ENCODE measurements around the gene PACSIN1. TPM values are rescaled to one million over a fixed set of nuclear protein-coding genes. Genes with fewer than 3 reads are reported as not detected.

Gene PACSIN1
- total RNA-seq, 2 donors from 2014 or later = 0.09 TPM; not detected in 1

DNA sequence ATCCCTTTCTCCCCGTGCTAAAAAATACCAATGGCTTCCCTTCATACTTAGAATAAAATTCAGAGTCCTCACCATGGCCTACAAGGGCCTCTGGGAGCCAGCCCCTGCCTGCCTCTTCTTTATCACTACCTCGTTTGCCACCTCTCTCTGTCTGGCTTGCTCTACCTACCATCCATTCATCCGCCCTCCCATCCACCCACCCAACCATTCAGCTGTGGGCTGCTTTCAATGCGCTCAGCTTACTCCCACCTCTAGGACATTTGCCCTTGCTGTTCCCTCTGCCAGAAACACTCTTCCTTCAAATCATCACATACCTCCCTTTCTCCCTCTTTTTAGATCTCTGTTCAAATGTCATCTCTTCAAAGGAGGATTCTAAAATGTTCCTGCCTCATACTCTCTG is 44.4 kb downstream of the PACSIN1 start:
- peaks cover 19% of the 10 kb centered on the region for H3K27me3 Mint-ChIP-seq
- H3K4me1 Mint-ChIP-seq = no peaks in the 10 kb centered on the region
- H3K4me3 Mint-ChIP-seq = no peak overlapping the region
- H3K9me3 Mint-ChIP-seq = peaks cover 6% of the 10 kb centered on the region
- no peak overlapping the region for H3K27ac Mint-ChIP-seq
- no peaks in the 10 kb centered on the region for H3K36me3 Mint-ChIP-seq (ENCODE audit: low read depth)
- ATAC-seq (replicated peaks) = no peak

DNA sequence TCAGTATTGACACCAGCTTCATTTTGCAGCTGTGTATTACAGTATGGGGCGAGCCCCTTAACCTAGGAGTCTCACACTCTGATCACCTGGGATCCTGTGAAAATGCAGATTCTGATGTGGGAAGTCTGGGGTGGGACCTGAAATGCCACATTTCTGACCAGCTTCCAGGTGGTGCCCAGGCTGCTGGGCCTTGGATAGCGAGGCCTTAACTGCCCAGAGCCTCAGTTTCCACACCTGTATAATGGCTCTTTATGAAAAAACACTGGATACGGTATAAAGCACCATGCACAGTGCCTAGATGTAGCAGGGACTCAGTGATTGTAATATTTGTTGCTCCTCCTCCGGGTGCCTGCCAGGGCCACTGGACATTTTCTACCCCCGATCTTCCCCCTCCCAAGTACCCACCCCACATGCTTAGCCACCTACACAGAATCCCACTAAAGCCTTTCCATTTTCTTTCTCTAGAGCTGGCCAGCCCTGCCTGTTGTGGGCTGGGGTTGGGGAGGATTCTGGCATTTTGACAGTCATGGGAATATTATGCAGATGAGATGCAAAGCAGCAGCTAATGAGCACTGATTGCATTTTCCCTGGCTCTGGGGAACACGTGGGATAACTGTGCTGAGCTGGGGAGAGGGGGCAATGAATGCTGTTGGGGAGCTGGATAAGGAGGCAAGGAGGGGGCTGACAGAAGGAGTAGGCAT is 45.5 kb downstream of the PACSIN1 start:
- no peak for ATAC-seq (replicated peaks)
- H3K9me3 Mint-ChIP-seq = peaks cover 6% of the 10 kb centered on the region
- H3K4me3 Mint-ChIP-seq = no peak overlapping the region
- H3K27ac Mint-ChIP-seq = no peak overlapping the region
- H3K4me1 Mint-ChIP-seq = no peaks in the 10 kb centered on the region
- H3K36me3 Mint-ChIP-seq (ENCODE audit: low read depth) = no peaks in the 10 kb centered on the region
- H3K27me3 Mint-ChIP-seq = peaks cover 19% of the 10 kb centered on the region

DNA sequence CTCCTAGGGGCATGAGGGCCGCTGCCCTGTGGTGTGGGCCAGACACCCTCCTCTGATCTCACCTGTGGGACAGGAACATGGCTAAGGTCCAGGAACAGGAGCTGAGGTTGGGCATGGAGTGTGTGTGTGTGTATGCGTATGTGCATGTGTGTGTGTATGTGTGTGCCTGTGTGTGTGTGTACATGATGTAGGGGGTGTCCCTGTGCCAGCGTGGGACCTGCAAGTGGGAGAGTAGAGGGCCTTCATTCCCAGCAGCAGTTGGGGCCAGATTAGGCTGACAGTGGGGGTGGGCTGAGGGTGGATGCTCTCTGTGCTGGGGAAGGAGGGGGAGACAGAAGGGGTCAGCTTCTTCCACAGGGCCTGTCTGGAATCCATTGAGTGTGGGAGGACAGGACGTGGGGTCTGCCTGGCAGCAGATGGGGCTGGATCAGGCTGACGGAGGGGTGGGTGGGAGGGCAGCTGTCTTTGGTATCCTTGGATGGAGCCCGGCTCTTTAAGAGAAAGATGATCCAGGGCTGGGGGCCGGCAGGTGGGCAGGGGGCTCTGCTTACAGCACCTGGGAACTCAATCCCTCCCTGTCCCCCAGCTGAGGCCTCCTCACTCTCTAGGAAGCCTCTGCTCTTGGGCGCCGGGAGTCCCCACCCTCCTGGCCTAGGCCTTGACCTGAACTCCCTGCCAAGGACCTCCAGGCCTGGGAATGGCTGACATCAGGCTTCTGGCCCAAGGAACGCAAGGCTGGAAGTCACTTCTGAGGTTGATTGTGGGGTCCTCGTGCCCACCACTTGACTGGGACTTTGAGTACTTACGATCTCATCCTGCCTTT is 46.2 kb downstream of the PACSIN1 start:
- Mint-ChIP-seq H3K4me3 (no peak overlapping the region), H3K4me1 (no peaks in the 10 kb centered on the region), H3K9me3 (peaks cover 6% of the 10 kb centered on the region), H3K27ac (no peak overlapping the region), H3K36me3 (ENCODE audit: low read depth) (no peaks in the 10 kb centered on the region), H3K27me3 (peaks cover 19% of the 10 kb centered on the region)
- ATAC-seq (replicated peaks) = no peak

DNA sequence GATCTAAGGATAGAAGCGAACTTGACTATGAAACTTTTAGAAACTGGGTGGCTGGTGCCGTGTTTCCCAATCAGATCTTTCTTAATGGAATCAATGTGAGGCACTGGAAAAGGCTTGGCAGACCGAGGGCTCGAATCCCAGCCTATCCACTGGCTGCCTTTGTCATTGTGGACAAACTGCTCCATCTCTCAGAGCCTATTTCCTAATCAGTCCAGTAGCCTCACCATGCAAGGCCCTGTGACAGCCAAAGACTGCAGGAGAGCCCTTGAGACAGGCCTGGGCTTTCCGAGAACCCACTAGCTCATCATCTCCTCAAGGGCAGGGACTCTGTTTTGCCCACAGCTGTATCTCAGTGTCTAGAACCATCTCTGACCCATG is 46.9 kb downstream of the PACSIN1 start:
- Mint-ChIP-seq H3K36me3 (ENCODE audit: low read depth) (no peaks in the 10 kb centered on the region), H3K27me3 (peaks cover 19% of the 10 kb centered on the region), H3K4me3 (no peak overlapping the region), H3K27ac (no peak overlapping the region), H3K4me1 (no peaks in the 10 kb centered on the region), H3K9me3 (peaks cover 6% of the 10 kb centered on the region)
- no peak for ATAC-seq (replicated peaks)

DNA sequence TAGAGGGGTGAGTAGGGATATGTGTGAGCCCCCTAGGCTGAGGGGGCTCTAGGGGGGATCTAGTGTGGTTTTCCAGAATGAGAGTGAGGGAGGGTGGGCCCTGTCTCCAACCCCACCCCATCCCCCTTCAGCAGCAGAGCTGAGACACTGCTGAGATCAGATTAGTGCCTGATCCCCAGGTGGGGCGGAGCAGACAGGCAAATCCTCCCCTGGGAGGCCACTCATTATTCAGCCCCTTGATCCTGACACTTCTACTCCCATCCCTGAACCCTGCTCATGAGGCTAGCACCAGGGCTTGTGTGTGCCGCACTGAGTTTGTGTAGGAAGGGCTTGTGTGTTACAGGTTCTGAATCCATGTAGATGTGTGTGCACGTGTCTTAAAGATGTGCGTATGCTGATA is 47.8 kb downstream of the PACSIN1 start:
- Mint-ChIP-seq H3K27me3 (peaks cover 19% of the 10 kb centered on the region), H3K9me3 (peaks cover 6% of the 10 kb centered on the region), H3K4me1 (no peaks in the 10 kb centered on the region), H3K36me3 (ENCODE audit: low read depth) (no peaks in the 10 kb centered on the region), H3K4me3 (no peak overlapping the region), H3K27ac (no peak overlapping the region)
- no peak for ATAC-seq (replicated peaks)

DNA sequence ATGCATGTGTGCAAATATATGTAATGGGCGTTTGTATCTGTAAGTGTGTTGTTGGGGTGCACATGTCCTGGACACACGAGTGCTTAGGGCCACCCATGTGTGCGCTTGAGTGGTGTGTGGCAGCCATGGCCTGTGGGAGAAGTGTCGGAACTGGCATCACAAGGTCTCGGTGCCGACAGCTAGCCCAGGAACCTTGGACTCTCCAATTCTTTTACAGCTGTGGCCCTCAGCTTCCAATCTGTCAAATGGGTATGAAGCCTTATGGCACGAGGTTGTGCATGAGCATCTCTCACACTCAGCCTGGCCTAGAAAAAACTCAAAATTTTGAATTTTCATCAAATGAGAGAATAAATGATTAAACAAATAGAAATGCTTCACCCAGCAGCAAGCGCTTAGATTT is 48.2 kb downstream of the PACSIN1 start:
- Mint-ChIP-seq H3K27me3 (peaks cover 19% of the 10 kb centered on the region), H3K36me3 (ENCODE audit: low read depth) (no peaks in the 10 kb centered on the region), H3K9me3 (peaks cover 6% of the 10 kb centered on the region)

DNA sequence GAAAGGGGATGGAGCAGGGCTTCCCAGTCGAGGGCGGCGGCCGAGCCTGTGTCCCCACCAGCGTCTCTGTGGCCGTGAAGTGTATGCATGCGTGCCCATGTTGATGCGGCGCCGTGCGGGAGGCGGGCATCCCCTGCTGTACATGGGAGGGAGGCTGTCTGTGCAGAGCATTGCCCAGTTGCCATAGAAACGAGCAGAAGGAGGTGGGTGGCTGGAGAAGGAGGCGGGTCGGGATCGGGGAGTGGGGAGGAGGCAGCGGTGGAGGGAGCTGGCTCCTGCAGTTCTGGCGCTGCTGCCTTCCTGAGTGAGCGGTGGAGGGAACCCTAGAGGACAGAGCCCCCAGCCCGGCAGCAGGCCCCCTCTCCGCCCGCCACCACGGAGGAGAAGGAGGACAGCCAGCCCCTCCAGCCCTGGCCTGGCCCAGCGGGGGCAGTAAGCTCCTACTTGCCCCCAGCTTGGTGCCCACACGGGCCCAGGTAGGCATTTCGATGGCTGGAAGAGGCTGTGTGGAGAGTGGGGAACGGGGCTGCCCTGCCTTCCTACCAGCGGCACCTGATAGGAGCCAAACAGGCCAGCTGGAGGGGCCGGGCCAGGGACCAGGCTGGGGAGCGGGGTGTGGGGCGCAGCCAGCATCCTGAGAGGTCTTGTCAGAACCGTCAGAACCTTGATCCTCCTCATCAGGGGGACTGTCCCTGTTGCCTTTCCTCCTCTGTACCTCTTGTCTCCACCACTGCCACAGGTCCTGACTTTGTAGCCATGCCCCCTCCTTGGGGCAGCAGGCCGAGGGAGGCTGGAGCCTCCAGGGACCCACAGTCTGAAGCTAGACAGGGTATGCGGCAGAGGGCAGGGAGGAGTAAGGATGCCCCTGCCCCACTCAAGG is 49.0 kb downstream of the PACSIN1 start:
- H3K27me3 Mint-ChIP-seq = peaks cover 19% of the 10 kb centered on the region
- peaks cover 6% of the 10 kb centered on the region for H3K9me3 Mint-ChIP-seq
- no peaks in the 10 kb centered on the region for H3K36me3 Mint-ChIP-seq (ENCODE audit: low read depth)
- H3K4me3 Mint-ChIP-seq = no peak overlapping the region
- H3K27ac Mint-ChIP-seq = no peak overlapping the region
- H3K4me1 Mint-ChIP-seq = no peaks in the 10 kb centered on the region
- ATAC-seq (replicated peaks) = no peak

More for the DNA sequence above, 48.2 kb downstream of the PACSIN1 start:
- Mint-ChIP-seq H3K27ac (no peak overlapping the region), H3K4me1 (no peaks in the 10 kb centered on the region), H3K4me3 (no peak overlapping the region)
- no peak for ATAC-seq (replicated peaks)

DNA sequence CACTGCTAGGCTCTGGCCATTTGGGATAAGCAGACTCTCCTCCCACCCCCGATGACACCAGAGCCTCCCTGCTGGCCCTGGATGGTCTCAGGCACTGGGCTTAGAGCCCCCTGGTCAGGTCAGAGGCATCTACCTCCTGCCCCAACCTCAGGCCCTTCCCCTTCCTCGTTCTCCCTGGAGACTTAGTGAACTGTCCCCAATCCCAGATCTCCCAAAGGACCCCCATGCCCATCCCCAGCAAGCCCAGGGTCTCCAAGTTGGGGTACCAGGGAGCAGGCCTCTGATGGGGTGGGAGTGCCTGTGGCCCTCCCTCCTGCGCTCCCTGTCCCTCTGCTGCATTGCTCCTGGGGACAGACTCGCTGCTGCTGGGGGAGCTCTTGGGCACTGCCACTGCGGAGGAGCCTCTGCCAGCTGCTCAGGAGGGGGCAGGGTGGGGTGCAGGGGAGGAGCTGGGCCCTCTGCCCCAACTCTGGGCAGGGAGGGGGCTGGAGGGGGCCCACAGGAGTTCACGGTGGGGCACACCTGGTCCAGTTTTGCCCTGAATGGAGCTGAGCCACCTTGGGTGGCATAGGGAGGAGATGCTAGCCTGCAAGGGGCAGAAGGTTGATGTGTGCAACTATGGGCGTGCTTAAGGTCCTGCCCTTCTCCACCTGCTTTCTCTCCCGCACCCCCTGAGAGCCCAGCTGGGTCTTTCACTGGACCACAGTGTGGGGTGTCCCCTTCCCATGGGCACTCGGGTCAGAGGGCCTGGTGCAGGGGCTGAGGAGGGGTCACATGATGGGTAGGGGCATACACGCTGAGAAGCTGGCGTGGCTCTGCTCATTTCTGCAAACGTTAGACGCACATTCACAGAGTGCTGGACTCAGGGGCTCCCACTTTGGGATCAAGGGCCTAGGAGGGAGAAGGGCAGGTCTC is 49.9 kb downstream of the PACSIN1 start:
- Mint-ChIP-seq H3K36me3 (ENCODE audit: low read depth) (no peaks in the 10 kb centered on the region), H3K4me3 (no peak overlapping the region), H3K27ac (no peak overlapping the region), H3K9me3 (no peaks in the 10 kb centered on the region), H3K27me3 (peaks cover 14% of the 10 kb centered on the region), H3K4me1 (no peaks in the 10 kb centered on the region)
- no peak for ATAC-seq (replicated peaks)

DNA sequence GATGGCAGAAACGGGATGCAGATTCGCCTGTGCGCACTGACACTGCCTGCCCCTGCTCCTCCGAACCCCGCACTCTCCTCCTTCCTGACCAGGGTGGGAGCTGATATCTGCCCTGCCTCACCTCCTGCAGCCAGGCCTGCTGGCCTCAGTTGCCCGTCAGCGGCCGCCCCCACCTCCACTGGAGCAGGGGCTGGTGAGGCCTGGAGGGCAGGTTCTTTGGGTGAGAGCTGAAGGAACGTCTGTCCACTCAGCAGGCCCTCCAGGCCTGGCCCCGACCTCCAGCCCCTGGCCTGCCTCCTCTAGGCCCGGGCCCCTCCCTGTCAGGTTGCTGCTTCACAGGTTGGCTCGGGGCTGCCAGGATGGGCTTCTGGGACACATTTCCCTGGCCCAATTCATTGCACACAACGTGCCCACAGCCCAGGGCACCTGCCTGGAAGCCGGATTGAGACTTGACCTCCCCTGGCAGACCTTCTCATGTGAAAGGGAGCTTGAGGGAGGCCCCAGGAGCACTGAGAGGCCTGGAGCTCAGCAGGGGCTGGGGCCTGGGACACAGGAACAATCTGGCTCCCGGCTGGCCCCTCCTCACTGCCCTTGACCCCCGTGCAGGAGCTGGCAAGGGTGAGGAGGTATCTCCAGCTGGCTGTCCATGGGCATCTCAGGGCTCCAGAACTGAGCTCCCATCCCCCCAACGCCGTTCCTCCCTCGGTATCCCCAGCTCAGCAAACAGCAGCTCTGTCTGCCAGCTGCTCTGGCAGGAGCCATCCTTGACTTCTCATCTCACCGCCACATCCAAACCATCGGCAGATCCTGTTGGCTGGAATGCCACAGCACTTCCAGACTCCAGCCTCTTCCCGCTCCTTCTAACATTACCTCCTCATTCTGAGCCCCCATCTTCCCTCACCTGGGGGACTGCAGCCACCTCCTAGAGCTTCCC is 50.8 kb downstream of the PACSIN1 start:
- Mint-ChIP-seq H3K27me3 (peaks cover 12% of the 10 kb centered on the region), H3K36me3 (ENCODE audit: low read depth) (no peaks in the 10 kb centered on the region), H3K4me3 (no peak overlapping the region), H3K9me3 (no peaks in the 10 kb centered on the region), H3K27ac (no peak overlapping the region), H3K4me1 (no peaks in the 10 kb centered on the region)
- ATAC-seq (replicated peaks) = no peak

DNA sequence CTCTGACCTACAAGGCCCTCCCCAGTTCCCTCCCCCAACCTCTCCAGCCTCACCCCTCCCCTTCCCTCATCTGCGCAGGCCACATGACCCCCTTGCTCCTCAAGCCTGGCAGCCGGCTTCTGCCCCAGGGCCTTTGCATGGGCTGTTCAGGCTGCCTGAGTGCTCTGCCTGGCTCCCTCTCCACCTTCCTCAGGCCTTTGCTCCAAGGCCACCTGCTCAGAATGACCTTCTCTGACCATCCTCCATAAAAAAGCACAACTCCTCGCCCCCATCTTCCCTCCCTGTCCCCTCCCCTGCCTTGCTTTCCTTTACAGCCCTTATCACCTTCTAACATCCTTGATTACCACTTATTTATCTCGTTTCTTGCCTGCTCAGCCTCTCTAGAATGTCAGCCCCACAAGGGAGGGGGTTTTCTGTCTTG is 51.6 kb downstream of the PACSIN1 start:
- Mint-ChIP-seq H3K36me3 (ENCODE audit: low read depth) (no peaks in the 10 kb centered on the region), H3K27ac (no peak overlapping the region), H3K9me3 (no peaks in the 10 kb centered on the region), H3K27me3 (peaks cover 8% of the 10 kb centered on the region), H3K4me3 (no peak overlapping the region), H3K4me1 (no peaks in the 10 kb centered on the region)
- ATAC-seq (replicated peaks) = no peak

DNA sequence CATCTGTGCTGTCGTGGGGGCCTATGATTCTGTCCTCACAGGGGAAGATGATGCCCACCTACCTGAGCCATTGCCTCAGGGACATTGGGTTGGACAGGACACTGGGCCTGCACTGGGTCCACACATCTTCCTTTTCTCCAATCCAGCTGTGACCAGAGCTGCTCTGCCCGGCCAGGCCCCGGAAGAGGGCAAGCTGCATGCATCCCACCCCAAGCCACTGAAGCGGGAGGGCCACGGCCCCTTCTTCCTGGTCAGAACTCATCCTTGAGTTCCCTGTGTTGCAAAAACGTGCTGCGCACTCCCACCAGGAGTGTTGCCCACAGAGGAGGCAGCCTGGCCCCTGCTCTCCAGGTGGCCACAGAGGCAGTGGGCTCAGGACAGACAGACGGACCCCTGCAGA is 52.1 kb downstream of the PACSIN1 start:
- Mint-ChIP-seq H3K27me3 (peaks cover 8% of the 10 kb centered on the region), H3K36me3 (ENCODE audit: low read depth) (no peaks in the 10 kb centered on the region), H3K4me1 (no peaks in the 10 kb centered on the region), H3K9me3 (no peaks in the 10 kb centered on the region), H3K27ac (no peak overlapping the region), H3K4me3 (no peak overlapping the region)
- ATAC-seq (replicated peaks) = no peak

DNA sequence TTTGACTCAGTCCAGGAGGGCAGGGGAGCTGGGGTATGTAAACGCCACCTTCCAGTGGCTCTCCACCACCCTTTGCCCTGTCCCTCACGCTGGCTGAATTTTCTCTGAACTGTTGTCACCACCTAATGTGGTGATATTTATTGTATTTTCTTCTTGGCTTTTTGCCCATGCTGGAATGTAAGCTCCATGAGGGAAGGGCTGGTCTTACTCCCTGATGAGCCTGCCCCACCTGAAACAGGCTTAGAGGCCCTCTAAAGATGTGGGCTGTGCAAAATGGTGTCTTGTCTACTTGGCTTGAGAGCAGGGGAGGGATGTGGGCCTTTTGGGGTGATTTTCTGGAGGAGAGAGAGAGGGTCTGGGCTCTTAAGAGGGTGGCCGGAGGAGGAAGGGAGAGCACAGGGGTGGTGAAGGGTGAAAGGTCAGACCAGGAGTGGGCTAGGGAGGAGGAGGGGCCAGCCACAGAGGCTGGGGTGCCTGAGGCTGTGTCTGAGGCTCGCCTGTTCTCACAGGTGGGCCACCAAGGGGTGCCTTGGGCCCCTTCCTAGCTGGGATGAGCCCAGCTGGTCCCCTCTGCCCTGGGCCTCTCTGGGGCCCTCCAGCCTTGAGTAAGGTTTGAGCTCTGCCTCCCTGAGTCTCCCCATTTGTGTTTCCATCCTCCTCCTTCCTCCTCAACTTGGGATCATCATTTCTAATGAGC is 52.9 kb downstream of the PACSIN1 start:
- H3K4me3 Mint-ChIP-seq = no peak overlapping the region
- peak overlapping the region; percentile 20 for H3K27ac Mint-ChIP-seq
- ATAC-seq (replicated peaks) = no peak
- peaks cover 7% of the 10 kb centered on the region for H3K27me3 Mint-ChIP-seq
- no peaks in the 10 kb centered on the region for H3K4me1 Mint-ChIP-seq
- no peaks in the 10 kb centered on the region for H3K36me3 Mint-ChIP-seq (ENCODE audit: low read depth)
- H3K9me3 Mint-ChIP-seq = no peaks in the 10 kb centered on the region
